Measurements from ENCODE around the gene PDZRN4.

PDZRN4 gene

GRCh38 chr12:41453409-41453808, 265.3 kb downstream of the PDZRN4 start:
- H3K4me3 ChIP-seq (ENCODE audit: insufficient read length, low read depth): no peak overlapping the region
- H3K27me3 ChIP-seq (ENCODE audit: insufficient read depth, insufficient read length): no peaks in the 10 kb centered on the region
- no peak for TF ChIP-seq YY1 (IDR thresholded peaks at IDR 0.05; ENCODE audit: insufficient read depth, insufficient read length)
- DNase-seq (ENCODE audit: low read depth, low spot score): no peak
- no peaks in the 10 kb centered on the region for H3K4me1 ChIP-seq (ENCODE audit: insufficient read depth, insufficient read length)
- H3K9me3 ChIP-seq (ENCODE audit: insufficient read depth, low read length): no peaks in the 10 kb centered on the region
- no peaks in the 10 kb centered on the region for H3K36me3 ChIP-seq (ENCODE audit: insufficient read depth, insufficient read length, low read length)
- no peak overlapping the region for H3K9ac ChIP-seq (ENCODE audit: insufficient read length, low read depth)

- no peaks in the 10 kb centered on the region for H3K36me3 ChIP-seq (ENCODE audit: insufficient read depth, insufficient read length, low read length)
- no peak overlapping the region for H3K4me3 ChIP-seq (ENCODE audit: insufficient read length, low read depth)
- no peak for DNase-seq (ENCODE audit: low read depth, low spot score)
- no peaks in the 10 kb centered on the region for H3K4me1 ChIP-seq (ENCODE audit: insufficient read depth, insufficient read length)
- H3K9ac ChIP-seq (ENCODE audit: insufficient read length, low read depth): no peak overlapping the region
- no peaks in the 10 kb centered on the region for H3K27me3 ChIP-seq (ENCODE audit: insufficient read depth, insufficient read length)
- no peaks in the 10 kb centered on the region for H3K9me3 ChIP-seq (ENCODE audit: insufficient read depth, low read length)
- TF ChIP-seq ZNF274 (IDR thresholded peaks at IDR 0.05; ENCODE audit: low read depth, low read length): no peak
- no peak for TF ChIP-seq YY1 (IDR thresholded peaks at IDR 0.05; ENCODE audit: insufficient read depth, insufficient read length)
- no peak for TF ChIP-seq SUZ12 (IDR thresholded peaks at IDR 0.05; ENCODE audit: extremely low read depth, insufficient read depth, insufficient read length)
Measured at GRCh38 chr12:41459111-41459905, 271.2 kb downstream of the PDZRN4 start.

- DNase-seq (ENCODE audit: low read depth, low spot score): no peak
- H3K4me1 ChIP-seq (ENCODE audit: insufficient read depth, insufficient read length): no peaks in the 10 kb centered on the region
- H3K36me3 ChIP-seq (ENCODE audit: insufficient read depth, insufficient read length, low read length): no peaks in the 10 kb centered on the region
- H3K9ac ChIP-seq (ENCODE audit: insufficient read length, low read depth): no peak overlapping the region
- H3K4me3 ChIP-seq (ENCODE audit: insufficient read length, low read depth): no peak overlapping the region
- no peaks in the 10 kb centered on the region for H3K9me3 ChIP-seq (ENCODE audit: insufficient read depth, low read length)
- TF ChIP-seq ZNF274 (IDR thresholded peaks at IDR 0.05; ENCODE audit: low read depth, low read length) (no peak), YY1 (IDR thresholded peaks at IDR 0.05; ENCODE audit: insufficient read depth, insufficient read length) (no peak), SUZ12 (IDR thresholded peaks at IDR 0.05; ENCODE audit: extremely low read depth, insufficient read depth, insufficient read length) (no peak)
- no peaks in the 10 kb centered on the region for H3K27me3 ChIP-seq (ENCODE audit: insufficient read depth, insufficient read length)
Measured at GRCh38 chr12:41459906-41460214, 271.7 kb downstream of the PDZRN4 start.

- no peaks in the 10 kb centered on the region for H3K4me1 ChIP-seq (ENCODE audit: insufficient read depth, insufficient read length)
Measured at GRCh38 chr12:41460906-41461305, 272.8 kb downstream of the PDZRN4 start.

GRCh38 chr12:41462312-41462711, 274.2 kb downstream of the PDZRN4 start:
- no peak for TF ChIP-seq SUZ12 (IDR thresholded peaks at IDR 0.05; ENCODE audit: extremely low read depth, insufficient read depth, insufficient read length)
- TF ChIP-seq YY1 (IDR thresholded peaks at IDR 0.05; ENCODE audit: insufficient read depth, insufficient read length): no peak
- no peak for TF ChIP-seq ZNF274 (IDR thresholded peaks at IDR 0.05; ENCODE audit: low read depth, low read length)
- Histone ChIP-seq H3K27me3 (ENCODE audit: insufficient read depth, insufficient read length) (no peaks in the 10 kb centered on the region), H3K4me1 (ENCODE audit: insufficient read depth, insufficient read length) (no peaks in the 10 kb centered on the region), H3K9ac (ENCODE audit: insufficient read length, low read depth) (no peak overlapping the region), H3K4me3 (ENCODE audit: insufficient read length, low read depth) (no peak overlapping the region), H3K9me3 (ENCODE audit: insufficient read depth, low read length) (no peaks in the 10 kb centered on the region), H3K36me3 (ENCODE audit: insufficient read depth, insufficient read length, low read length) (no peaks in the 10 kb centered on the region)
- no peak for DNase-seq (ENCODE audit: low read depth, low spot score)

More at GRCh38 chr12:41460906-41461305, 272.8 kb downstream of the PDZRN4 start:
- H3K36me3 ChIP-seq (ENCODE audit: insufficient read depth, insufficient read length, low read length): no peaks in the 10 kb centered on the region
- no peaks in the 10 kb centered on the region for H3K9me3 ChIP-seq (ENCODE audit: insufficient read depth, low read length)
- no peaks in the 10 kb centered on the region for H3K27me3 ChIP-seq (ENCODE audit: insufficient read depth, insufficient read length)
- no peak for DNase-seq (ENCODE audit: low read depth, low spot score)
- TF ChIP-seq SUZ12 (IDR thresholded peaks at IDR 0.05; ENCODE audit: extremely low read depth, insufficient read depth, insufficient read length) (no peak), ZNF274 (IDR thresholded peaks at IDR 0.05; ENCODE audit: low read depth, low read length) (no peak), YY1 (IDR thresholded peaks at IDR 0.05; ENCODE audit: insufficient read depth, insufficient read length) (no peak)
- H3K9ac ChIP-seq (ENCODE audit: insufficient read length, low read depth): no peak overlapping the region
- no peak overlapping the region for H3K4me3 ChIP-seq (ENCODE audit: insufficient read length, low read depth)

GRCh38 chr12:41465526-41465925, 277.4 kb downstream of the PDZRN4 start:
- H3K27me3 ChIP-seq (ENCODE audit: insufficient read depth, insufficient read length): no peaks in the 10 kb centered on the region
- H3K4me1 ChIP-seq (ENCODE audit: insufficient read depth, insufficient read length): no peaks in the 10 kb centered on the region
- no peak overlapping the region for H3K9ac ChIP-seq (ENCODE audit: insufficient read length, low read depth)
- H3K36me3 ChIP-seq (ENCODE audit: insufficient read depth, insufficient read length, low read length): no peaks in the 10 kb centered on the region
- no peaks in the 10 kb centered on the region for H3K9me3 ChIP-seq (ENCODE audit: insufficient read depth, low read length)
- DNase-seq (ENCODE audit: low read depth, low spot score): no peak
- no peak overlapping the region for H3K4me3 ChIP-seq (ENCODE audit: insufficient read length, low read depth)
- TF ChIP-seq SUZ12 (IDR thresholded peaks at IDR 0.05; ENCODE audit: extremely low read depth, insufficient read depth, insufficient read length): no peak

GRCh38 chr12:41466300-41466699, 278.2 kb downstream of the PDZRN4 start:
- H3K4me3 ChIP-seq (ENCODE audit: insufficient read length, low read depth): no peak overlapping the region
- no peaks in the 10 kb centered on the region for H3K36me3 ChIP-seq (ENCODE audit: insufficient read depth, insufficient read length, low read length)
- H3K27me3 ChIP-seq (ENCODE audit: insufficient read depth, insufficient read length): no peaks in the 10 kb centered on the region
- H3K9ac ChIP-seq (ENCODE audit: insufficient read length, low read depth): no peak overlapping the region
- H3K4me1 ChIP-seq (ENCODE audit: insufficient read depth, insufficient read length): no peaks in the 10 kb centered on the region
- TF ChIP-seq ZNF274 (IDR thresholded peaks at IDR 0.05; ENCODE audit: low read depth, low read length): no peak
- no peak for TF ChIP-seq SUZ12 (IDR thresholded peaks at IDR 0.05; ENCODE audit: extremely low read depth, insufficient read depth, insufficient read length)
- no peak for TF ChIP-seq YY1 (IDR thresholded peaks at IDR 0.05; ENCODE audit: insufficient read depth, insufficient read length)
- H3K9me3 ChIP-seq (ENCODE audit: insufficient read depth, low read length): no peaks in the 10 kb centered on the region
- no peak for DNase-seq (ENCODE audit: low read depth, low spot score)
